K562 (cell line): ENCODE results near the gene LMBR1. TPM values are rescaled to one million over a fixed set of nuclear protein-coding genes. Genes with fewer than 3 reads are reported as not detected.

ENCODE experiments used
- DIDO1 ChIP-seq: fragments of 450-650 bp; IDR thresholded peaks from 2 replicates; pipeline ENCODE4 v1.6.1; 2016; ENCODE audit warnings: low read depth, missing biosample characterization, missing genetic modification characterization
- MAFG ChIP-seq: fragments of 450-650 bp; conservative IDR thresholded peaks from 2 replicates; pipeline ENCODE4 v1.6.1; 2016; ENCODE audit warnings: missing genetic modification characterization, missing compliant biosample characterization
- MECOM ChIP-seq: fragments of 250-450 bp; sonication (Bioruptor Pico); IDR thresholded peaks from 2 replicates; pipeline ENCODE4 v1.8.0; 2022; ENCODE audit warnings: inconsistent platforms
- POLR3G ChIP-seq: IDR thresholded peaks from 2 replicates; pipeline ENCODE4 v1.6.1; 2011; ENCODE audit not compliant: insufficient read length, insufficient replicate concordance; ENCODE audit errors: extremely low read depth
- RHOXF2B ChIP-seq: fragments of 250-450 bp; sonication (Bioruptor Pico); conservative IDR thresholded peaks from 2 replicates; pipeline ENCODE4 v1.5.1; 2021
- SAP30 ChIP-seq: fragments of 200-600 bp; sonication (generic); IDR thresholded peaks from 2 replicates; pipeline ENCODE4 v1.6.1; 2012; ENCODE audit warnings: borderline replicate concordance, low read depth, mild to moderate bottlenecking, moderate library complexity, low read length, control low read depth, inconsistent platforms; ENCODE audit not compliant: insufficient read depth, poor library complexity, severe bottlenecking
- TRIM24 ChIP-seq, 2 experiments: fragments of 450-650 bp; IDR thresholded peaks; 2 replicates each; pipeline ENCODE4 v1.6.1; 2016
- ZNF263 ChIP-seq: sonication (generic); formaldehyde crosslinking; IDR thresholded peaks from 2 replicates; pipeline ENCODE4 v1.8.0; 2022; ENCODE audit warnings: mild to moderate bottlenecking, missing genetic modification reagents, borderline replicate concordance
- ZNF384 ChIP-seq: IDR thresholded peaks from 2 replicates; pipeline ENCODE4 v1.6.1; 2012; ENCODE audit warnings: low read depth, low read length, improper control_type of control experiment
- polyA plus RNA-seq, 8 experiments: library from polyadenylated mRNA; depleted of rRNA in 4 of 8; stranded (reverse) in 5 of 8; unstranded in 3 of 8; fragments of >200 nt; fragmentation: Nextera tagmentation in 2 of 8; fragmentation: Illumina TruSeq in 1 of 8; extraction: Ambion mirVana in 2 of 8; extraction: Trizol in 1 of 8; gene quantifications; 2 replicates each; pipeline versions ENCODE4 v1.2.1 to v1.2.3, GENCODE V29; 2011 to 2014; ENCODE audit warnings: inconsistent platforms in 1 of 8, missing spikeins in 1 of 8
- total RNA-seq, 7 experiments: library from RNA; depleted of rRNA in 6 of 7; stranded (reverse); fragments of >200 nt in 6 of 7; fragmentation: Illumina TruSeq in 2 of 7; extraction: Trizol in 2 of 7; gene quantifications; 2 replicates each; pipeline versions ENCODE4 v1.2.1 to v1.2.3, GENCODE V29; 2011 to 2021; ENCODE audit warnings: low replicate concordance in 1 of 7
- TF ChIP-seq, protein P1 (sequence below): fragments of 450-650 bp; IDR thresholded peaks from 2 replicates; pipeline ENCODE4 v1.6.1; 2016; ENCODE audit warnings: mild to moderate bottlenecking, moderate library complexity
- TF ChIP-seq, protein P2 (sequence below): sonication (generic); formaldehyde crosslinking; IDR thresholded peaks from 2 replicates; pipeline ENCODE4 v1.8.0; 2022; ENCODE audit warnings: mild to moderate bottlenecking, missing genetic modification reagents, borderline replicate concordance
- TF ChIP-seq, protein P3 (sequence below), 2 experiments: fragments of 200-800 bp in 1 of 2; sonication (Bioruptor generic) in 1 of 2; sonication (generic) in 1 of 2; formaldehyde crosslinking in 1 of 2; IDR thresholded peaks in 1 of 2; conservative IDR thresholded peaks in 1 of 2; 2 replicates each; pipeline versions ENCODE4 v1.5.0 to v1.6.1; 2016 to 2020; ENCODE audit warnings: missing compliant biosample characterization in 1 of 2, missing genetic modification characterization in 1 of 2, missing genetic modification reagents in 1 of 2

Gene LMBR1
- total and polyA plus RNA-seq, 9 of the 15 experiments (the other 6 are each of a cell fraction or from before 2014, with no cell fraction given): 7.7 to 90.0 (median 59.9) TPM

DNA sequence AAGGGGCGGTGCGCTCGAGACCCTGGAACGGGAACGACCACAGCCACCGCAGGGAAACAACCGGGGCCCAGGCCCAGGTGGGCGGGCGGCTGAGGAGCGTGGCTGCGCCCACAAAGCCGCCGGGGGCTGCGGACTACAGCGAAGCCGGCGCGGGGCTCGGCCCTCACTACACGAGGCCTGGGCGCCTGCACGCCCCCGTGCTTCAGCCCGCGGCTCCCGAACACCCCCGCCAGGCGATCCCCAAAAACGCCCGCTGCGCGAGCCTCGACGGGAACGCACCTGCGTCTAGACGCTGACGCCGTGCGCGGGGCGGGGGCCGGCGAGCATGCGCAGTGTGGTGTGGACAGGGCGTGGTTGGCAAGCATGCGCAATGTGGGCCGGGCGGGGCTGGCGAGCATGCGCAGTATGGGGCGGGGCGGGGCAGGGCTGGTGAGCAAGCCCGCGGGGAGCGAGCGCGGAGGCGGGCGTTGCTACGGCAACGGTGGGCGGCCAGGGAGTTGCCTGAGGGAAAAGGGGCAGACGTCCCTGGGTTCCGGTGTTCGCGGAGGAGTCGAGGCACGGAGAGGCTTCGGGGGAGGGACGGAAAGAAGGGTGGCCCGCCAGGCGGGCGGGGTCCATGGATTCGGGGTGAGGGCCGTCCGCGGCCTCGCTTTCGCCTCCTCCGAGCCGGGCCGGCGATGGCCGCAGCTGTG is 252.6 kb downstream of the LMBR1 start, which contains the start of gene RNF32 (continued):
- TF ChIP-seq, protein P1, sequence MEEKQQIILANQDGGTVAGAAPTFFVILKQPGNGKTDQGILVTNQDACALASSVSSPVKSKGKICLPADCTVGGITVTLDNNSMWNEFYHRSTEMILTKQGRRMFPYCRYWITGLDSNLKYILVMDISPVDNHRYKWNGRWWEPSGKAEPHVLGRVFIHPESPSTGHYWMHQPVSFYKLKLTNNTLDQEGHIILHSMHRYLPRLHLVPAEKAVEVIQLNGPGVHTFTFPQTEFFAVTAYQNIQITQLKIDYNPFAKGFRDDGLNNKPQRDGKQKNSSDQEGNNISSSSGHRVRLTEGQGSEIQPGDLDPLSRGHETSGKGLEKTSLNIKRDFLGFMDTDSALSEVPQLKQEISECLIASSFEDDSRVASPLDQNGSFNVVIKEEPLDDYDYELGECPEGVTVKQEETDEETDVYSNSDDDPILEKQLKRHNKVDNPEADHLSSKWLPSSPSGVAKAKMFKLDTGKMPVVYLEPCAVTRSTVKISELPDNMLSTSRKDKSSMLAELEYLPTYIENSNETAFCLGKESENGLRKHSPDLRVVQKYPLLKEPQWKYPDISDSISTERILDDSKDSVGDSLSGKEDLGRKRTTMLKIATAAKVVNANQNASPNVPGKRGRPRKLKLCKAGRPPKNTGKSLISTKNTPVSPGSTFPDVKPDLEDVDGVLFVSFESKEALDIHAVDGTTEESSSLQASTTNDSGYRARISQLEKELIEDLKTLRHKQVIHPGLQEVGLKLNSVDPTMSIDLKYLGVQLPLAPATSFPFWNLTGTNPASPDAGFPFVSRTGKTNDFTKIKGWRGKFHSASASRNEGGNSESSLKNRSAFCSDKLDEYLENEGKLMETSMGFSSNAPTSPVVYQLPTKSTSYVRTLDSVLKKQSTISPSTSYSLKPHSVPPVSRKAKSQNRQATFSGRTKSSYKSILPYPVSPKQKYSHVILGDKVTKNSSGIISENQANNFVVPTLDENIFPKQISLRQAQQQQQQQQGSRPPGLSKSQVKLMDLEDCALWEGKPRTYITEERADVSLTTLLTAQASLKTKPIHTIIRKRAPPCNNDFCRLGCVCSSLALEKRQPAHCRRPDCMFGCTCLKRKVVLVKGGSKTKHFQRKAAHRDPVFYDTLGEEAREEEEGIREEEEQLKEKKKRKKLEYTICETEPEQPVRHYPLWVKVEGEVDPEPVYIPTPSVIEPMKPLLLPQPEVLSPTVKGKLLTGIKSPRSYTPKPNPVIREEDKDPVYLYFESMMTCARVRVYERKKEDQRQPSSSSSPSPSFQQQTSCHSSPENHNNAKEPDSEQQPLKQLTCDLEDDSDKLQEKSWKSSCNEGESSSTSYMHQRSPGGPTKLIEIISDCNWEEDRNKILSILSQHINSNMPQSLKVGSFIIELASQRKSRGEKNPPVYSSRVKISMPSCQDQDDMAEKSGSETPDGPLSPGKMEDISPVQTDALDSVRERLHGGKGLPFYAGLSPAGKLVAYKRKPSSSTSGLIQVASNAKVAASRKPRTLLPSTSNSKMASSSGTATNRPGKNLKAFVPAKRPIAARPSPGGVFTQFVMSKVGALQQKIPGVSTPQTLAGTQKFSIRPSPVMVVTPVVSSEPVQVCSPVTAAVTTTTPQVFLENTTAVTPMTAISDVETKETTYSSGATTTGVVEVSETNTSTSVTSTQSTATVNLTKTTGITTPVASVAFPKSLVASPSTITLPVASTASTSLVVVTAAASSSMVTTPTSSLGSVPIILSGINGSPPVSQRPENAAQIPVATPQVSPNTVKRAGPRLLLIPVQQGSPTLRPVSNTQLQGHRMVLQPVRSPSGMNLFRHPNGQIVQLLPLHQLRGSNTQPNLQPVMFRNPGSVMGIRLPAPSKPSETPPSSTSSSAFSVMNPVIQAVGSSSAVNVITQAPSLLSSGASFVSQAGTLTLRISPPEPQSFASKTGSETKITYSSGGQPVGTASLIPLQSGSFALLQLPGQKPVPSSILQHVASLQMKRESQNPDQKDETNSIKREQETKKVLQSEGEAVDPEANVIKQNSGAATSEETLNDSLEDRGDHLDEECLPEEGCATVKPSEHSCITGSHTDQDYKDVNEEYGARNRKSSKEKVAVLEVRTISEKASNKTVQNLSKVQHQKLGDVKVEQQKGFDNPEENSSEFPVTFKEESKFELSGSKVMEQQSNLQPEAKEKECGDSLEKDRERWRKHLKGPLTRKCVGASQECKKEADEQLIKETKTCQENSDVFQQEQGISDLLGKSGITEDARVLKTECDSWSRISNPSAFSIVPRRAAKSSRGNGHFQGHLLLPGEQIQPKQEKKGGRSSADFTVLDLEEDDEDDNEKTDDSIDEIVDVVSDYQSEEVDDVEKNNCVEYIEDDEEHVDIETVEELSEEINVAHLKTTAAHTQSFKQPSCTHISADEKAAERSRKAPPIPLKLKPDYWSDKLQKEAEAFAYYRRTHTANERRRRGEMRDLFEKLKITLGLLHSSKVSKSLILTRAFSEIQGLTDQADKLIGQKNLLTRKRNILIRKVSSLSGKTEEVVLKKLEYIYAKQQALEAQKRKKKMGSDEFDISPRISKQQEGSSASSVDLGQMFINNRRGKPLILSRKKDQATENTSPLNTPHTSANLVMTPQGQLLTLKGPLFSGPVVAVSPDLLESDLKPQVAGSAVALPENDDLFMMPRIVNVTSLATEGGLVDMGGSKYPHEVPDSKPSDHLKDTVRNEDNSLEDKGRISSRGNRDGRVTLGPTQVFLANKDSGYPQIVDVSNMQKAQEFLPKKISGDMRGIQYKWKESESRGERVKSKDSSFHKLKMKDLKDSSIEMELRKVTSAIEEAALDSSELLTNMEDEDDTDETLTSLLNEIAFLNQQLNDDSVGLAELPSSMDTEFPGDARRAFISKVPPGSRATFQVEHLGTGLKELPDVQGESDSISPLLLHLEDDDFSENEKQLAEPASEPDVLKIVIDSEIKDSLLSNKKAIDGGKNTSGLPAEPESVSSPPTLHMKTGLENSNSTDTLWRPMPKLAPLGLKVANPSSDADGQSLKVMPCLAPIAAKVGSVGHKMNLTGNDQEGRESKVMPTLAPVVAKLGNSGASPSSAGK: peak; percentile 100
- TF ChIP-seq MECOM (no peak), TRIM24 (IDR thresholded peaks at IDR 0.05) (no peak; a peak in 1 of 4 replicates), DIDO1 (no peak), SAP30 (no peak), RHOXF2B (CRISPR knock-in tag) (peak; percentile 81; the same call in 1 of the 2 replicates), ZNF263 (CRISPR knock-in tag) (no peak), MAFG (tag) (no peak), POLR3G (no peak), ZNF384 (no peak)
- TF ChIP-seq, protein P2, sequence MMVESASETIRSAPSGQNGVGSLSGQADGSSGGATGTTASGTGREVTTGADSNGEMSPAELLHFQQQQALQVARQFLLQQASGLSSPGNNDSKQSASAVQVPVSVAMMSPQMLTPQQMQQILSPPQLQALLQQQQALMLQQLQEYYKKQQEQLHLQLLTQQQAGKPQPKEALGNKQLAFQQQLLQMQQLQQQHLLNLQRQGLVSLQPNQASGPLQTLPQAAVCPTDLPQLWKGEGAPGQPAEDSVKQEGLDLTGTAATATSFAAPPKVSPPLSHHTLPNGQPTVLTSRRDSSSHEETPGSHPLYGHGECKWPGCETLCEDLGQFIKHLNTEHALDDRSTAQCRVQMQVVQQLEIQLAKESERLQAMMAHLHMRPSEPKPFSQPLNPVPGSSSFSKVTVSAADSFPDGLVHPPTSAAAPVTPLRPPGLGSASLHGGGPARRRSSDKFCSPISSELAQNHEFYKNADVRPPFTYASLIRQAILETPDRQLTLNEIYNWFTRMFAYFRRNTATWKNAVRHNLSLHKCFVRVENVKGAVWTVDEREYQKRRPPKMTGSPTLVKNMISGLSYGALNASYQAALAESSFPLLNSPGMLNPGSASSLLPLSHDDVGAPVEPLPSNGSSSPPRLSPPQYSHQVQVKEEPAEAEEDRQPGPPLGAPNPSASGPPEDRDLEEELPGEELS (CRISPR knock-in tag): peak; percentile 95
- TF ChIP-seq, protein P3, sequence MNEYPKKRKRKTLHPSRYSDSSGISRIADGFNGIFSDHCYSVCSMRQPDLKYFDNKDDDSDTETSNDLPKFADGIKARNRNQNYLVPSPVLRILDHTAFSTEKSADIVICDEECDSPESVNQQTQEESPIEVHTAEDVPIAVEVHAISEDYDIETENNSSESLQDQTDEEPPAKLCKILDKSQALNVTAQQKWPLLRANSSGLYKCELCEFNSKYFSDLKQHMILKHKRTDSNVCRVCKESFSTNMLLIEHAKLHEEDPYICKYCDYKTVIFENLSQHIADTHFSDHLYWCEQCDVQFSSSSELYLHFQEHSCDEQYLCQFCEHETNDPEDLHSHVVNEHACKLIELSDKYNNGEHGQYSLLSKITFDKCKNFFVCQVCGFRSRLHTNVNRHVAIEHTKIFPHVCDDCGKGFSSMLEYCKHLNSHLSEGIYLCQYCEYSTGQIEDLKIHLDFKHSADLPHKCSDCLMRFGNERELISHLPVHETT (CRISPR knock-in tag; conservative IDR thresholded peaks at IDR 0.05 in 1 of 2, IDR thresholded peaks at IDR 0.05 in 1 of 2): peak in 1 of 2 experiments; percentile 60; a peak in 2 of 4 replicates
